GM12878 (cell line): ENCODE data around the gene FAM25G. TPM values are rescaled to one million over a fixed set of nuclear protein-coding genes. Genes with fewer than 3 reads are reported as not detected.
"Not testable (repeated sequence)": the region's sequence is repeated elsewhere in the genome, so short reads cannot be mapped to it uniquely, and the experiment has no call there.

Experiments
- ATAC-seq: fragments of 200-7000 bp; cut with Tn5 transposase; 3 replicates; pipeline ENCODE4 v1.9.1; 2020; ENCODE audit warnings: mild to moderate bottlenecking, moderate library complexity
- BruUV-seq: library from RNA; stranded (reverse); fragments of 400-500 nt; replicated peaks from 2 replicates; lab custom pipeline; 2021; lab: Mats Ljungman, UMichigan
- CTCF ChIA-PET: fragments of 300-600 bp; sonication (Branson Sonifier 250); formaldehyde crosslinking; extraction: SDS; loops from one replicate; lab custom pipeline; 2021; ENCODE audit warnings: inconsistent platforms; lab: Yijun Ruan, JAX
- POLR2A ChIA-PET: fragments of 350-600 bp; formaldehyde crosslinking; extraction: SDS; loops from one replicate; lab custom pipeline; 2021; ENCODE audit warnings: inconsistent platforms; lab: Charles Lee
- RAD21 ChIA-PET: fragments of 300-600 bp; sonication (Branson Sonifier 250); formaldehyde crosslinking; loops from one replicate; lab custom pipeline; 2023; ENCODE audit warnings: antibody characterized with exemption; ENCODE audit not compliant: unreplicated experiment; lab: Charles Lee
- SMC1A ChIA-PET: fragments of 300-600 bp; sonication (Branson Sonifier 250); formaldehyde crosslinking; loops from one replicate; lab custom pipeline; 2023; ENCODE audit not compliant: unreplicated experiment, uncharacterized antibody; lab: Charles Lee
- DNase-seq: peaks from one replicate; pipeline ENCODE4 v3.0.0-alpha.2; 2011; ENCODE audit warnings: low read depth, low spot score
- FAIRE-seq: peaks from 3 replicates; lab custom pipeline; 2011; peaks lifted over from hg19 to GRCh38; lab: Jason Lieb, UNC
- H2AFZ ChIP-seq: 2 replicates; pipeline ENCODE4 v1.6.0; 2011; ENCODE audit warnings: low read depth, low read length, control low read depth; ENCODE audit not compliant: control insufficient read depth
- H3K27ac ChIP-seq: 2 replicates; pipeline ENCODE4 v1.5.1; 2011; ENCODE audit warnings: control low read depth; ENCODE audit not compliant: control insufficient read depth, insufficient read depth
- H3K27me3 ChIP-seq, 2 experiments: replicated peaks in 1 of 2; 2 replicates each; pipeline versions ENCODE4 v1.6.0 to v1.6.1; 2011; ENCODE audit warnings: low read length in 1 of 2; ENCODE audit not compliant: control insufficient read depth in 2 of 2, insufficient read depth in 2 of 2
- H3K36me3 ChIP-seq, 2 experiments: 2 replicates each; pipeline ENCODE4 v1.5.1; 2011; ENCODE audit warnings: low read length in 1 of 2; ENCODE audit not compliant: control insufficient read depth in 2 of 2, insufficient read depth in 2 of 2
- H3K4me1 ChIP-seq: 2 replicates; pipeline ENCODE4 v1.6.1; 2011; ENCODE audit warnings: mild to moderate bottlenecking, low read length, moderate library complexity, mixed read lengths; ENCODE audit not compliant: control insufficient read depth, insufficient read depth
- H3K4me2 ChIP-seq: 2 replicates; pipeline ENCODE4 v1.6.0; 2011; ENCODE audit warnings: control low read depth; ENCODE audit not compliant: control insufficient read depth, insufficient read depth
- H3K4me3 ChIP-seq: fragments of 200-600 bp; sonication (generic); 2 replicates; pipeline ENCODE4 v1.5.1; 2016
- H3K79me2 ChIP-seq: 2 replicates; pipeline ENCODE4 v1.6.0; 2011; ENCODE audit warnings: low read length; ENCODE audit not compliant: control insufficient read depth, insufficient read depth
- H3K9ac ChIP-seq: 2 replicates; pipeline ENCODE4 v1.8.0; 2011; ENCODE audit warnings: low read length, control low read depth, mixed read lengths; ENCODE audit not compliant: control insufficient read depth, insufficient read depth
- H3K9me3 ChIP-seq: replicated peaks from 3 replicates; pipeline ENCODE4 v1.5.1; 2011; ENCODE audit warnings: mild to moderate bottlenecking, low read length; ENCODE audit not compliant: control insufficient read depth, insufficient read depth
- H4K20me1 ChIP-seq: 2 replicates; pipeline ENCODE4 v1.6.0; 2011; ENCODE audit not compliant: control insufficient read depth, insufficient read depth
- WGBS: methylation state at CpG from one replicate; pipeline ENCODE4 v1.1.6; 2016; ENCODE audit warnings: low lambda C conversion rate; ENCODE audit not compliant: insufficient replicate concordance, insufficient coverage; ENCODE audit errors: missing lambda C conversion rate; 5-methylcytosine and 5-hydroxymethylcytosine counted together
- in situ Hi-C: fragments of 300-500 bp; cut with MboI; formaldehyde crosslinking; loops from 9 replicates; pipeline ENCODE4 v1.14.3; 2018; ENCODE audit warnings: mixed read lengths
- intact Hi-C: fragments of 100-400 bp; cut with micrococcal nuclease; formaldehyde crosslinking; loops from one replicate; pipeline ENCODE4 v1.14.2; 2022; ENCODE audit not compliant: unreplicated experiment
- polyA plus RNA-seq, 11 experiments: library from polyadenylated mRNA; depleted of rRNA in 4 of 11; unstranded in 6 of 11; stranded (reverse) in 5 of 11; fragments of >200 nt; fragmentation: Nextera tagmentation in 4 of 11; fragmentation: Illumina TruSeq in 1 of 11; extraction: Ambion mirVana in 4 of 11; extraction: Trizol in 1 of 11; gene quantifications; 1 replicate in 1 of 11; 2 replicates in 10 of 11; pipeline versions ENCODE4 v1.2.1 to v1.2.3, GENCODE V29; 2011 to 2016; ENCODE audit warnings: inconsistent platforms in 2 of 11, missing spikeins in 2 of 11, low read depth in 1 of 11
- total RNA-seq, 4 experiments: library from RNA; depleted of rRNA in 3 of 4; stranded (reverse); fragments of >200 nt in 3 of 4; fragmentation: Illumina TruSeq in 1 of 4; extraction: Trizol in 1 of 4; gene quantifications; 2 replicates each; pipeline versions ENCODE4 v1.2.1 to v1.2.3, GENCODE V29; 2013 to 2021

FAM25G gene
- total and polyA plus RNA-seq, 10 of the 15 experiments (the other 5 are each of a cell fraction or from before 2014, with no cell fraction given) = not detected

GRCh38 chr10:47462577-47463358 lies 28.7 kb downstream of the FAM25G start:
- 36% methylated on average over 3 of the region's 9 CpGs for WGBS
- H3K27me3 ChIP-seq, RAD21 ChIA-PET, H3K36me3 ChIP-seq, H4K20me1 ChIP-seq, FAIRE-seq, SMC1A ChIA-PET, H2AFZ ChIP-seq, intact Hi-C loops, ATAC-seq, H3K4me1 ChIP-seq, H3K9ac ChIP-seq, DNase-seq, POLR2A ChIA-PET, BruUV-seq, in situ Hi-C loops, H3K9me3 ChIP-seq, CTCF ChIA-PET, H3K79me2 ChIP-seq, H3K4me2 ChIP-seq, H3K4me3 ChIP-seq, H3K27ac ChIP-seq: not testable (repeated sequence)

DNA sequence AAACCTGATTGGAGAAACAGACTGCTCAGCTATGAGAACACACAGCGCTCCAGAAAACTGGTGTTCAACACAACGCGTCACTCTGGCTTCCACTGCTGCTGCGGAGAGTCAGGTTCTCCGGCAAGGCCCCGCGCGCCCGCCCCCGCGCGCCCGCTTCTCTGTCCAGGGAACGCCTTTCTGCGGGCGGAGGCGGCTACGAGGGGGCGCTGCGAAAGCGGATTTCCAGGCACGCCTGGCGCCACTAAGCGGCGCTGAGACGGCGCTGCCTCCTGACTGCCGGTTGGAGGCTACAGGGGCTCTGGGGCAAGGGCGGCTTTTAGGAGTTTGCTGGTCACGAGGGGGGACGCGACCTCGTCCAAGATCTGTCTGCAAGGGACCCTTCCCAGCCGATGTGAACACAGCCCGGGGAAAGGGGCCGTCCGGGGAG lies 30.2 kb downstream of the FAM25G start:
- H4K20me1 ChIP-seq, in situ Hi-C loops, H3K4me2 ChIP-seq, H3K9me3 ChIP-seq, H3K9ac ChIP-seq, H3K79me2 ChIP-seq, CTCF ChIA-PET, BruUV-seq, H3K4me1 ChIP-seq, POLR2A ChIA-PET, SMC1A ChIA-PET, H3K4me3 ChIP-seq, intact Hi-C loops, H3K27me3 ChIP-seq, H3K27ac ChIP-seq, H3K36me3 ChIP-seq, DNase-seq, H2AFZ ChIP-seq, RAD21 ChIA-PET, FAIRE-seq: not testable (repeated sequence)
- peak; percentile 81 for ATAC-seq
- under 1% methylated on average over 14 of the region's 37 CpGs for WGBS
